Esophagus muscularis mucosa (tissue), 4 donors: ENCODE data around the gene TUBGCP2. TPM values are rescaled to one million over a fixed set of nuclear protein-coding genes. Genes with fewer than 3 reads are reported as not detected.

Source experiments
- DNase-seq: peaks from one replicate; pipeline ENCODE4 v3.0.0-alpha.2; 2017; ENCODE audit errors: extremely low spot score
- H3K27ac ChIP-seq, 4 donors: fragments of 200-600 bp; sonication (generic); replicated peaks in 1 of 4; 1 replicate in 3 of 4; 2 replicates in 1 of 4; pipeline ENCODE4 v1.5.1; 2016 to 2019; ENCODE audit warnings: mild to moderate bottlenecking in 1 of 4
- H3K27me3 ChIP-seq, 4 donors: fragments of 200-600 bp; sonication (generic); one replicate each; pipeline versions ENCODE4 v1.5.1 to v1.6.0; 2016 to 2019
- H3K36me3 ChIP-seq, 4 donors: fragments of 200-600 bp; sonication (generic); one replicate each; pipeline ENCODE4 v1.5.1; 2016 to 2019
- H3K4me1 ChIP-seq, 4 donors: fragments of 200-600 bp; sonication (generic); one replicate each; pipeline ENCODE4 v1.5.1; 2016 to 2019
- H3K4me3 ChIP-seq, 4 donors: fragments of 200-600 bp; sonication (generic); 1 replicate in 2 of 4; 2 replicates in 2 of 4; pipeline ENCODE4 v1.5.1; 2016 to 2019; ENCODE audit warnings: mild to moderate bottlenecking in 4 of 4, moderate library complexity in 1 of 4
- H3K9me3 ChIP-seq, 4 donors: fragments of 200-600 bp; sonication (generic); 1 replicate in 3 of 4; 2 replicates in 1 of 4; pipeline ENCODE4 v1.5.1; 2016 to 2019
- EP300 ChIP-seq: sonication (generic); formaldehyde crosslinking; IDR thresholded peaks from one replicate; pipeline ENCODE4 v1.6.1; 2017; ENCODE audit warnings: antibody characterized with exemption
- POLR2A ChIP-seq: fragments of 450-650 bp; IDR thresholded peaks from one replicate; pipeline ENCODE4 v1.6.1; 2017; ENCODE audit warnings: antibody characterized with exemption, moderate library complexity, mild to moderate bottlenecking, low read depth
- POLR2AphosphoS5 ChIP-seq, 2 donors: sonication (generic); formaldehyde crosslinking; IDR thresholded peaks; one replicate each; pipeline ENCODE4 v1.6.1; 2017; ENCODE audit warnings: antibody characterized with exemption in 2 of 2
- WGBS: methylation state at CpG from one replicate; pipeline ENCODE4 v1.1.5; 2018; 5-methylcytosine and 5-hydroxymethylcytosine counted together
- intact Hi-C: fragments of 100-400 bp; cut with DNase I; formaldehyde crosslinking; loops from one replicate; pipeline ENCODE4 v1.15.1; 2023
- total RNA-seq, 4 donors: library from RNA; depleted of rRNA; stranded (reverse); fragments of >200 nt; gene quantifications; one replicate each; pipeline versions ENCODE4 v1.1.0 to v1.2.1, GENCODE V29; 2016
- TF ChIP-seq, protein P1 (sequence below), 3 experiments: fragments of 200-600 bp in 2 of 3; fragments of 450-650 bp in 1 of 3; sonication (generic) in 2 of 3; IDR thresholded peaks; one replicate each; pipeline ENCODE4 v1.5.1; 2017 to 2019; ENCODE audit warnings: antibody characterized with exemption in 3 of 3, mild to moderate bottlenecking in 2 of 3, moderate library complexity in 1 of 3

The TUBGCP2 gene
- total RNA-seq, 4 donors from 2014 or later: 30.2 to 54.4 (median 39.0) TPM

- TF ChIP-seq, protein P1, sequence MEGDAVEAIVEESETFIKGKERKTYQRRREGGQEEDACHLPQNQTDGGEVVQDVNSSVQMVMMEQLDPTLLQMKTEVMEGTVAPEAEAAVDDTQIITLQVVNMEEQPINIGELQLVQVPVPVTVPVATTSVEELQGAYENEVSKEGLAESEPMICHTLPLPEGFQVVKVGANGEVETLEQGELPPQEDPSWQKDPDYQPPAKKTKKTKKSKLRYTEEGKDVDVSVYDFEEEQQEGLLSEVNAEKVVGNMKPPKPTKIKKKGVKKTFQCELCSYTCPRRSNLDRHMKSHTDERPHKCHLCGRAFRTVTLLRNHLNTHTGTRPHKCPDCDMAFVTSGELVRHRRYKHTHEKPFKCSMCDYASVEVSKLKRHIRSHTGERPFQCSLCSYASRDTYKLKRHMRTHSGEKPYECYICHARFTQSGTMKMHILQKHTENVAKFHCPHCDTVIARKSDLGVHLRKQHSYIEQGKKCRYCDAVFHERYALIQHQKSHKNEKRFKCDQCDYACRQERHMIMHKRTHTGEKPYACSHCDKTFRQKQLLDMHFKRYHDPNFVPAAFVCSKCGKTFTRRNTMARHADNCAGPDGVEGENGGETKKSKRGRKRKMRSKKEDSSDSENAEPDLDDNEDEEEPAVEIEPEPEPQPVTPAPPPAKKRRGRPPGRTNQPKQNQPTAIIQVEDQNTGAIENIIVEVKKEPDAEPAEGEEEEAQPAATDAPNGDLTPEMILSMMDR (IDR thresholded peaks at IDR 0.05): no peak
- TF ChIP-seq POLR2A (no peak), POLR2AphosphoS5 (IDR thresholded peaks at IDR 0.05) (no peak), EP300 (no peak)
- intact Hi-C loops: no loop called here
- DNase-seq: no peak
- Histone ChIP-seq H3K27ac (no peak overlapping the region), H3K27me3 (no peaks in the 10 kb centered on the region), H3K4me1 (no peaks in the 10 kb centered on the region), H3K9me3 (no peaks in the 10 kb centered on the region), H3K36me3 (peaks cover 80 to 90% (median 88%) of the 10 kb centered on the region in 4 donors), H3K4me3 (no peak overlapping the region)
- WGBS: 92% methylated on average over 36 of the region's 46 CpGs
Observed at GRCh38 chr10:133287832-133288500, 20.7 kb downstream of the TUBGCP2 start.

DNA sequence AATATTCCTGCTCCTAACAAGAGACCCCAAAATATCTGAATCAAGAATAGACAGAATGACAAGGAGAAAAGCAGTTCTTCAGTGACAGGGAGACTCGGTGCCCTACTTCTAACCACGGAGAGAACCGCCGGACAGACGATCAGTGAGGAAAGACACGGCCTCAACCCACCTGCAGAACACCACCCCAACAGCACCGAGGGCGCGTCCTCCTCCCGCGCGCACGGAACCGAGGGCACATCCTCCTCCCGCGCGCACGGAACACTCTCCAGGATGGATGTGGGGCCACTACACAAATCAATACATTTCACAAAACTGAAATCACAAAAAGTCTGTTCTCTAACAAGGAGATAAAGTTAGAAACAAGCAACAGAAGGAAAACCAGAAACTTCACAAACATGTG is 22.3 kb downstream of the TUBGCP2 start:
- no peak overlapping the region for H3K4me3 ChIP-seq
- intact Hi-C loops: no loop called here
- WGBS: 87% methylated on average over 18 of the region's 18 CpGs
- H3K36me3 ChIP-seq: peaks cover 89 to 98% (median 96%) of the 10 kb centered on the region in 4 donors
- no peak for DNase-seq
- H3K27me3 ChIP-seq: no peaks in the 10 kb centered on the region
- H3K9me3 ChIP-seq: no peaks in the 10 kb centered on the region
- H3K4me1 ChIP-seq: no peaks in the 10 kb centered on the region
- H3K27ac ChIP-seq: no peak overlapping the region
- no peak for TF ChIP-seq POLR2AphosphoS5 (IDR thresholded peaks at IDR 0.05)
- TF ChIP-seq, protein P1 (IDR thresholded peaks at IDR 0.05): no peak
- no peak for TF ChIP-seq EP300
- TF ChIP-seq POLR2A: no peak

- H3K36me3 ChIP-seq: peaks cover 90 to 100% (median 99%) of the 10 kb centered on the region in 4 donors
- TF ChIP-seq, protein P1 (IDR thresholded peaks at IDR 0.05): no peak
- TF ChIP-seq POLR2A: no peak
- no peak for TF ChIP-seq EP300
- no peak for TF ChIP-seq POLR2AphosphoS5 (IDR thresholded peaks at IDR 0.05)
- H3K4me1 ChIP-seq: no peaks in the 10 kb centered on the region
- no peak for DNase-seq
- intact Hi-C loops: no loop called here
- H3K9me3 ChIP-seq: no peaks in the 10 kb centered on the region
- WGBS: 93% methylated on average over 35 of the region's 36 CpGs
- no peaks in the 10 kb centered on the region for H3K27me3 ChIP-seq
- H3K27ac ChIP-seq: no peak overlapping the region
- H3K4me3 ChIP-seq: no peak overlapping the region
Observed at GRCh38 chr10:133285217-133285616, 23.5 kb downstream of the TUBGCP2 start.

GRCh38 chr10:133283931-133284330 is 24.7 kb downstream of the TUBGCP2 start:
- H3K9me3 ChIP-seq: no peaks in the 10 kb centered on the region
- peaks cover 79 to 100% (median 99%) of the 10 kb centered on the region in 4 donors for H3K36me3 ChIP-seq
- no peaks in the 10 kb centered on the region for H3K4me1 ChIP-seq
- no peak for DNase-seq
- intact Hi-C loops: no loop called here
- H3K27ac ChIP-seq: no peak overlapping the region
- TF ChIP-seq, protein P1 (IDR thresholded peaks at IDR 0.05): no peak
- TF ChIP-seq POLR2AphosphoS5 (IDR thresholded peaks at IDR 0.05): no peak
- TF ChIP-seq EP300: no peak
- no peak for TF ChIP-seq POLR2A
- H3K4me3 ChIP-seq: no peak overlapping the region
- 93% methylated on average over 19 of the region's 24 CpGs for WGBS
- H3K27me3 ChIP-seq: no peaks in the 10 kb centered on the region
